ENCODE data around the gene BBS10.
A peak's percentile ranks its signal among the peaks of the same experiment; 100 is the strongest.
"Not testable (repeated sequence)": the region's sequence is repeated elsewhere in the genome, so short reads cannot be mapped to it uniquely, and the experiment has no call there.

BBS10 gene

DNA sequence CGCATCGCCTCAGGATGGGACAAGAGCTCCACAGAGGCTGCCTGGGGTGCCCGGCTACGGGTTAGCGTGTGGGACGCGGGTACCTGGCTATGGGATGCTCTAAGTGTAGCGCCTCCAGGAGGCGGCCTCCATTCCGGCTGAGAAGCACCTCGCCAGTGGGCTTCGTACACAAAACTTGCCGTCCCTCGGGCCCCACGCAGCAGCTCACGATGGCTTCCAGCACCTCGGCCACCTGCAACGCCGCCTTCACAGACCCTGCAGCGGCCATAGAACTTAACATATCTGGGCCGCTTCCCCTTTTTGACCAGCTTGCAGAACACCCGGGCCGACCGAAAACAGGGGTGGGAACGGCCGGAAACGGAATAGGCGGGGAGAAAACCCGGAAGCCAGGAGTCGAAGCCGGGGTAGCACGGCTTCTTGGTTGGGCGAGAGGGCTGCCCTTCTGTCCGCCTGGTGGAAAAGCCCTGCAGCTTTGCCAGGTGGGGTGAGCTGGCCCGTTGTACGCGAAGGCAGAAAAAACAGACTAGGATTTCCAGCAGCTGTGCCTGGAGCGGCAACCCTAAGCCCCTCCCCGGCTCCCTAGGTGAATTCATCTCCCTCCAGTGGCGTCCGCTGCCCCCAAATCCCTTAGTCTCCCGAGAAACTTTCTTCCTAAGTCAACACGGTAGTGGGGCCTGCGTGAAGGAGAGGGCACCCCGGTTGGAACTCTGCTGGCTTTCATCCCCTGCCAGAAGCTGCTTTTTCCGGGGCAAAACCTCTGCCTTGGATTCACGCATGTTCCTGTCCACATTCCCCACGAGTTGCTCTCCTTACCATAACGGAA lies at the start of gene BBS10:
BBS10 (minus strand) TSS at position 337 of the 823 bp plus-strand sequence; CDS start at position 280, 57 bp downstream.
- peak; percentile 74 to 81 for DNase-seq

DNA sequence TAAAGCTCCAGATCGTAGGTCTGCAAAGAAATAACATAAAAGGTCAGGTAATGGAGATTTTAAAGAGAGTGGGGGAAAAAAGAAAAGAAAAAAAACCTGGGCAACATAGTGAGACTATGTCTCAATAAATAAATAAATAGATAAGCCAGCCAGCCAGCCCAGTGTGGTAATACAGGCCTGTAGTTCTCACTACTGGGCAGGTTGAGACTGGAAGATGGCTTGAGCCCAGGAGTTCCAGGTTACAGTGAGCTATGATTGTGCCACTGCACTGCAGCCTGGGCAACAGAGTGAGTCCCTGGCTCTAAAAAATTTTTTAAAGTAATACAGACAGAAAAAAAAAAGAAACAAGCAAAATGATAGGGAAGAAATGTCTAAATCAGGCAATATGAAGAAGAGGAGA lies 43.2 kb upstream of the BBS10 start:
- DNase-seq = no peak

DNA sequence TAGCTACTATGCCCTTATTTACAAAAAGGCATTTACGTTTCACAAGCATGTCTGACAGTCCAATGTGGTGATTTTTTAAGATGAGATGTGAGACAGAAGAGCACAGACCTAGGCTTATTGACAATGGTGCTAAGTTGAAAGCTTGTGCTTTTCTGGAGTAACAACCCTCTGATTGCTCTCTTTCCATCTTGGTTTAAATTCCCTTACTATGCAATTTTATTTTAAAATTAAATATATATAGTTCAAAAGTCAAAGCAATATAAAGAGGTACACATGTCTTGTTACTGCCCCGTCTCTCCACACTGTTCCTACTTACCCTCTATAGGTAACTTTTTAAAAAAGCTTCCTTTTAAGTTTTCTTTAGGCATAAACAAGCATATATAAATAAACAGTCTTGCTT lies 39.4 kb upstream of the BBS10 start:
- DNase-seq = no peak

DNA sequence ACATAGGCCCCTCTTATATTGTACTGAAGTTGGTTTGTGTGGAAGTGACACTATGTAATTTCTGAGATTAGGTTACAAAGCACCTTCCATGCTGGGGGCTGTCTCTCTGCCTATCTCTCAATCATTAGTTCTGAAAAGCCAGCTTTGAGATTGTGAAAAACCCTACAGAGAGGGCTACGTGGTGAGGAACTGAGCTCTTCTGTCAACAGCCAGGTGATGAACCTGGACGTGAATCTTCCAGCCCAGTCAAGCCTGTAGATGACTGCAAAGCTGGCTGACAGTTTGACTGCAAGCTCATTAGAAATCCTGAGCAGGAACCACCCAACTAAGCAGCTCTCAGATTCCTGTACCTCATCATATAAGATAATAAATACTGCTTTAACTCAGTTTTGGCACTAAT lies 36.3 kb upstream of the BBS10 start:
- DNase-seq = no peak

DNA sequence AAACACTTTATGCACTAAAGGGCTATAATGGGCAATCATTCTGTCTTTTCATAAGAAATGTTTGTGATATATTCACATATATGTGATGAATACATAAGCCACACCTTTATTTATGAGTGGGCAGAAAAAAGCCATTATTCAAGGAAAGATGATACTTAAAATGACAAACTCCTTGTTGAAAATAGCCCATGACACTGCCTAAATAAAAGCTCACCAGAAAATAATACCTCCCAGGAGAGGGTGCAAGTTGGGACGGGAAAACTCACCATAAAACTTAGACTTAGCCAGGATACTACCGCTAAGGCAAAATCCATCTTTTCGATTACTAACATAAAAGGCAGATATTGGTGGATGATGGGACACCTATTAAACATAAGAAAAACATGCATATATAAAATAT lies 35.8 kb upstream of the BBS10 start:
- no peak for DNase-seq

DNA sequence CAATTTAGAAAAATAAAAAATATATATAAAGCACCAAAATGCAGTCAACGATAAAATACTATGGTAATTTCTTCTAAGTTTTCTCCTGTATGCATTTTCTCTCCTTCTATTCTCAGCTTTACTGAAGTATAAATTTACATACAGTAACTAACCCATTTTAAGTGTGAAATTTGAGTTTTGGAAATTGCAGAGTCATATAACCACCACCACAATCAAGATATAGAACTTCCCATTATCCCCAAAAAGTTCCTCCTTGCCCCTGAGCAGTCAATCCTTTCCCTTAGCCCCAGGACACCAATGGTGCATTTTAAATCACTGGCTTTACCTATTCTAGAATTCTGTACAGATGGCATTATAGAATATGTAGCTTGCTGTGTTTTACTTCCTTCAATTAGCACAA lies 31.0 kb upstream of the BBS10 start:
- no peak for DNase-seq

DNA sequence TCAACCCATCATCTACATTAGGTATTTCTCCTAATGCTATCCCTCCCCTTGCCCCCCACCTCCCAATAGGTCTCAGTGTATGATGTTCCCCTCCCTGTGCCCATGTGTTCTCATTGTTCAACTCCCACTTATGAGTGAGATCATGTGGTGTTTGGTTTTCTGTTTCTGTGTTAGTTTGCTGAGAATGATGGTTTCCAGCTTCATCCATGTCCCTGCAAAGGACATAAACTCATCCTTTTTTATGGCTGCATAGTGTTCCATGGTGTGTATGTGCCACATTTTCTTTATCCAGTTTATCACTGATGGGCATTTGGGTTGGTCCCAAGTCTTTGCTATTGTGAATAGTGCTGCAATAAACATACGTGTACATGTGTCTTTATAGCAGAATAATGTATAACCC lies 28.7 kb upstream of the BBS10 start:
- not testable (repeated sequence) for DNase-seq

DNA sequence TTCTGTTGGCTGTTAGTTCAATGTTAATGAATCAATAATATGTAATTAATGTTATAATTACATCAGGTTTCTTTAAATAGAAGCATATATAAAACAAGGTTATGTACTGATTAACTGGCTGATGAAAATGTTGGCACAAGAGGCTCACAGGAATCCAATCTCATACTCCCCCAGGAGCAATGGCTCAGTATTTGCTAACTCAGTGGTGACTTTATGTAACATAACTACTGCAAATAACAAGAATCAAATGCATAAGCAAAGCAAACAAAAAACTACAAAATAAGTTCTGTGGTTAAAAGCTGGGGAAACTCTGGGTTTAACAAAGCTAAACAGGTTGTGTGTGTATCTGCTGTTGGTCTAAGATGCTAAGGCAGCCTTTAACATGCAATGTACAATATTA lies 27.7 kb upstream of the BBS10 start:
- no peak for DNase-seq

DNA sequence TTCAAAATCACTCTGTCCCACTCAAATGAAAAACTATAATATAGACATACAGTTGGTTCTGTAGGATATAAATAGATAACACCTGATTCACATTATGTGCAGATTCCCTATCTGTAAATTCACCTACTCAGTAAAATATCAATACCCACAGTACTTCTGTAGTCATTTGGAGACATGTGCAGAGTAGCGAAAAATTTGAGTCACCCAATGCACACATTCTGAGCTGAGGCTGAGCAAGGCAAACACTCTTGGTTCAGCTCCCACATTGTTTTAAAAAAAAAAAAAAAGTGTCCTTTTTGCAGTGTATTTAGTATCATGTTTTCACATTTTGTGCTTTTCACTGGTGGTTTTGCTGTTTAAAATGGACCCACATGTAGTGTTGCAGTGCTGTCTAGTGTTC lies 27.3 kb upstream of the BBS10 start:
- DNase-seq = no peak

DNA sequence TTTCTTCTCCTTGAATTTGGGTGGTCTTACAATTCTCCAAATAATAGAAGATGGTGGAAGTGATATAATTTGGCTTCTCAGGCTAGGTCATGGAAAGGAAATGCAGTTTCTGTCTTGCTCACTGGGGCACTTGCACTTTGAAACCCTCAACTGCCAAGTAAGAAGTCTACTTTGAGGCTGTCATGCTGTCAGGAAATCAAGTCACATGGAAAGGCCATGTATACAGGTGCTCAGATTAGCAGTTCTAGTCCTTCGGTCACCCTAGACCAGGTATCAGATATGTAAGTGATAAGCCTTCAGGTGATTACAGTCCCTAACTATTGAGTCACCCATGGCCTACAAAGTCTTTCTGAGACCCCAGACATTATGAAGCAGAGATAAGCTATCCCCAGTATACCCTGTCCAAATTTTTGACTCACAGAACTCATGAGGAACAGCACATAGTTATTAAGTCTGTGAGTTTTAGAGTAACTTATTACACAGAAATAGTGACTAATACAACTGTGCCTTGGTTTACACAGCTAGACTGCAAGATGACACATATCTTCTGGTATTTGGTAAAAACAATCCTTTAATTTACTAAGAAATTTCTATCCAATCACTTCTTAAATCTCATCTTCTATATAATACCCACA lies 26.3 kb upstream of the BBS10 start:
- no peak for DNase-seq

DNA sequence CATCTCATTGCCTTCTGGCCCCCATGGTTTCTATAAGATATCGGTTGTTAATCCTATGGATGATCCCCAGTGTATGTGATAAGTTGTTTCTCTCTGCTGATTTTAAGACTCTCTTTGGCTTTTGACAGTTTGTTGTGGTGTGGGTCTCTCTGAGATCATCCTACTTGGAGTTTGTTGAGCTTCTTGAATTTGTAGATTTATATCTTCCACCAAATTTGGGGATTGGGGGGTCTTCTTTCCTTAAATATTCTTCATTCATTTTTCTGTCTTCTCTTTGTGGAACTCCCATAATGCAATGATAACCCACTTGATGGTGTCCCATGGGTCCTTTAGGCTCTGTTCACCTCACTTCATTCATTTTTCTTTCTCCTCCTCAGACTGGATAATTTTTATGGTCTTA lies 20.0 kb upstream of the BBS10 start:
- no peak for DNase-seq

DNA sequence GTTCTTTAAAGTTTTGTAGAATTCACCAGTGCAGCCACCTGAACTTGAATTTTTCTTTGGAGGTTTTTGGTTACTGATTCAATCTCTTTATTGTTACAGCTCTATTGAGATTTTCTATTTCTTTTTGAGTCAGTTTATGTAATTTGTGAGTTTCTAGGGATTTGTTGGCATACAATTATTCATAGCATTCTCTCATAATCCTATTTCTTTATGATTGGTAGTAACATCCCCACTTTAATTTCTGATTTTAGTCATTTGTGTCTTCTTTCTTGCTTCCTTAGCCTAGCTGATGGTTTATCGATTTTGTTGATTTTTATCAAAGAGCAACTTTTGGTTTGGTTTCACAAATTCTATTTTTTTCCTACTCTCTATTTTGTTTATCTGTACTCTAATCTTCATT lies 17.9 kb upstream of the BBS10 start:
- DNase-seq = no peak

DNA sequence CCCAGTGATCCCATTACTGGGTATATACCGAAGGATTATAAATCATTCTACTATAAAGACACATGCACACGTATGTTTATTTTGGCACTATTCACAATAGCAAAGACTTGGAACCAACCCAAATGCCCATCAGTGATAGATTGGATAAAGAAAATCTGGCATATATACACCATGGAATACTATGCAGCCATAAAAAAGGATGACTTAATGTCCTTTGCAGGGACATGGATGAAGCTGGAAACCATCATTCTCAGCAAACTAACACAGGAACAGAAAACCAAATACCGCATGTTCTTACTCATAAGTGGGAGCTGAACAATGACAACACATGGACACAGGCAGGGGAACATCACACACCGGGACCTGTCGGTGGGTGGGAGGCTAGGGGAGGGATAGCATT lies 15.9 kb upstream of the BBS10 start:
- not testable (repeated sequence) for DNase-seq

DNA sequence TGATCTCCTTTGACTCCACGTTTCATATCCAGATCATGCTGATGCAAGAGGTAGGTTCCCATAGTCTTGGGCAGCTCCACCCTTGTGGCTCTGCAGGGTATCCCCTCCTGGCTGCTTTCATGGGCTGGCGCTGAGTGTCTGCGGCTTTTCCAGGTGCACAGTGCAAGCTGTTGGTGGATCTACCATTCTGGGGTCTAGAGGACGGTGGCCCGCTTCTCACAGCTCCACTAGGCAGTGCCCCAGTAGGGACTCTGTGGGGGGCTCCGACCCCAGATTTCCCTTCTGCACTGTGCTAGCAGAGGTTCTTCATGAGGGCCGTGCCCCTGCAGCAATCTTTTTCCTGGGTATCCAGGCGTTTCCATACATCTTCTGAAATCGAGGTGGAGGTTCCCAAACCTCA lies 12.1 kb upstream of the BBS10 start:
- no peak for DNase-seq

DNA sequence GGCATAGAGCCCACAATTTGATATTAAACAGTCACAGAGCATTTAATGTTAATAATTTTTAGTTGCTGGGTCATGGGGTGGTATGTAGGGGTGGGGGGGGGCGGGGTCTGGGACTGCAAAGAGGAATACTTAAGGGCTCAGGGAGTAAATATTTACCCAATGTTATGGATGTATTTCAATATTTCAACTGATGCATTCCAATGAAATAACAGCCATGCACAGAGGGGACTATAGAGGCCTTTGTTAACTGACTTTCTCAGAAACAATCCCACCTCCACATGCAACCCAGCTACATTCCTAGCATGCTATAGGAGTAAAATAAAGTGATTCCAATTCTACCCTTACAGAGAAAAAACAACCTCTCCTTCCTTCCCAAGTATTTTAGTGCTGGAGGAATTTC lies 7.9 kb upstream of the BBS10 start:
- DNase-seq = no peak

DNA sequence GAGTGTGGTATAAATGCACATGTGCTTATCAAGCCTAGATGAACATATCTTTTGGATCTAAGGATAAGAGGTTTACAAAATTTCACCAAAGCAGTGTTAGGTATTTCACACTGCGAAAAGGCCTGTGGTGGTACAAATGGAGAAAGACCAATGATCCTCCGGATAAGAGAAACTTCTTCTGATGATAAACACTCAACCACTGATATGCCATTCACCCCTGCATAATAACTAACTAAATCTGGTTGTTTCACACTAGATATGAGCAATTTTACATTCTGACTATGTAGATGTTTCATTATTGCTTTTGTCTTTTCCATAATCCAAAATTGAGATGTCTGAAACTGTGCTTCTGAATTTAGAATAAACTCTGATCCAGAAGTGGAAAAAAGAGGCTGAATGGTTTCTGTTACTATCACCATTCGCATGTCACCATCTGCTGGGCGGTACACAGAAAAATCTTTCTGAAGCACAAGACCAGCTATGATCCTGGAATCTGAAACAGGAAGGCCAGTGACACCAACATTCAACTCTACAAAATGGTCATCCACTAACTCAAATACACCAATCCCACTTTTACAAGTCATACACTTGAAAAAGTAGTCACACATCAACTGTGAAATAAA lies 1.3 kb downstream of the BBS10 start:
- peak in 1 of 2 donors; percentile 23 for DNase-seq

DNA sequence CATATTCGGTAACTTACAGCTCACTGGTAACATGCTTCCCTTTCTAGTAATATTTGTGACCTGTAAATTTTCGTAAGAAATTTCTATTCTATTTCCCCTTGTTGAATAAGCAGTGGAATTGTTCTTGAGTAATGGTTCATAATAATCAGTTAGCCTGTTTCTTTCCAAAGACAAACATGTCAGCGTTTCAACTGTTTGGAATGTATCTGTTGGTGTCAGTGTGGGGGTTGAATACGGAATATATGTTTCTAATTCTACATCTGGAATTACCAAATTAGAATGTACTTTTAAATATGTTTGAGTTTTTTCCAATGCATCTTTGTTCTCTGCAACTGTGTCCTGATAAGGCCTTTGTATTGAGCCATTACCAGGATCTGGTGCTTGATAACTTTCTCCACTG lies 2.0 kb downstream of the BBS10 start:
- DNase-seq = no peak

DNA sequence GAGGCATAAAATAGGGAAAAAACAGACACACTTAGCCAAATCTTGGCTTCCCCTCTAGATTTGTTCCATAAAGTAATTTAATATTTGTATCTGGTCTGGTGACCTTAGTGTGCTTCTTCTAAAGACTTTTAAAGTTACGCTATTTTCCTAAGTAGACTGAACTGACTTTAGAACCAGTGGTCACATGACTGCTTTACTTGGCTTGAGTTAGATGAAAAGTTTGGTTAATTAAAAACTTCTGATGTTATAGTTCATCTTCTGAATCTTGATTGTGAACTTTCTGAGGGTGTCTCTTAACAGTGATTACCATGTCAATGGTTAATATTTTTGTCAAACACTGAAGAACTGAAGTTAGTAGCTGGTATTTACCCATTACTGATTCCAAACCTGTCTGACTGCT lies 2.6 kb downstream of the BBS10 start:
- DNase-seq = no peak

DNA sequence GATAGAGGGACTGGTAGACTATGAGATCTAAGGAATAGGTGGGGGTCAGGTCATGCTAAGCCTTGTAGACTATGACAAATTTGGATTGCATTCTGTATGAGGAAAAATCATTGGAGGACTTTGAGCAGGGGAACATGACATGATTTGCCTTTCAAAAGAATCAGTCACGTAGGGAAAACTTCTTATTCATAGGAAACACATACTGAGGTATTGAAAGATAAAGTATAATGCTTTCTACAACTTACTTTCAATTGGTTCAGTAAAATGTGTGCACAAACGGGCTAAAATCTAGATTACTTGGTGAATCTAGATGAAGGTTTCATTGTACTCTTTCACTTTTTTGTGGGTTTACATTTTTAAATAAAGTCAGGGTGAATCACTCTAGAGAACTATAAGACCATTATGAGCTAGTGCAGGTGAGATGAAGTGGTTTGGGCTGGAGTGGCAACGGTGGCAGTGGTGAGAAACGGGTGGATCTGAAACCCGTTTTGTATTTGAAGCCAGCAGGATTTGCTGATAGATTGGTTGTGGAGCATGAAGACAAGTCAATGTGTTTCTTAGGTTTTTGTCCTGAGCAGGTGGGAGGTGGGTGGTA lies 6.7 kb downstream of the BBS10 start:
- DNase-seq = no peak

DNA sequence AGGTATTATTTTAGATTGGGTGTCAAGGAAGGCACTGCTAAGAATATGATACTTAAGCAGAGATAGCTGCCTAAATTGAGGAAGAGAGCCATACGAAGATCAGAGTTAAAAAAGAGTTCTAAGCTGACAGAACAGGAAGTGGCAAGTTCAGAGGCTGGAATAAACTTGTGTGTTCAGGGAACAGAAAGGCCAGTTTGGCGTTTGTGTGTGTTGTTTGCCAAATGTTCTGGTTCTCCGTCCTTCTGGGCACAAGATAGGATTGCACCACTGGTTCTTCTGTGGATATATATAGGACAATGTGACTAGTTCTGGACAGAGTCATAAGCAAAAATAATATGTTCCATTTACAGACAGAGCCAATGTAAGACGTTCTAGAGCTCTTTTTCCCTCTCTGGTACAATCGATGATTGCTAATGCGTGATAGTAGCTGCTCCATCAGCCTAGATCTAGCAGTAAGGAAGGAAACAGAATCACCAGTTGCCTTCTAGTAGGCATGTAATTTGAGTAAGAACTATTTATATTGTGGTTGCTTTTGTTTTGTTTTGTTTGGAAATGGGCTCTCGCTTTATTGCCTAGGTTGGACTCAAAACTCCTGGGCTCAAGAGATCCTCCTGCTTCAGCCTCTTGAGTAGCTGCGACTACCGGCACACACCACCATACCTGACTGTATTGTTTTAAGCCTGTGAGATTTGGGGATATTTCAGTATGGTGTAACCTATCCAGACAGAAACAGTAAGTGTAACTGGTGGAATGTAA lies 7.4 kb downstream of the BBS10 start:
- no peak for DNase-seq

DNA sequence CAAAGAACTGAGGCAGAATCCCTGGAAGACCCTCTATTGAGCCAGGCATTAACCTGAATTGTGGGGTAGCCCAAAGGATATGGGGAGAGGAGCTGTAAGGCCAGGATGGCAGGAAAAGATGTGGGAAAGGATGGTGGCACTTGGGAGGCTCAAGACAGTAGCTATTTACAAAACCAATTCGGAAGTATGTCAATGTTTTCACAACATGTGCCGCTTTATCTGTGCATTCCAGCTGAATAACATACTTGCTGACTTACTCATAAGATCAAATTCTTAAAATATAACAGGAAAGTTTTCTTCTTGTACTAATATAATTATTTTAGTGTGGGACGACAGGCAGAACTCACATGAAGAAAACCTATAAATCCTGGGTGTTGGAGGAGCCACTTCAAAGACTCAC lies 10.6 kb downstream of the BBS10 start:
- no peak for DNase-seq

DNA sequence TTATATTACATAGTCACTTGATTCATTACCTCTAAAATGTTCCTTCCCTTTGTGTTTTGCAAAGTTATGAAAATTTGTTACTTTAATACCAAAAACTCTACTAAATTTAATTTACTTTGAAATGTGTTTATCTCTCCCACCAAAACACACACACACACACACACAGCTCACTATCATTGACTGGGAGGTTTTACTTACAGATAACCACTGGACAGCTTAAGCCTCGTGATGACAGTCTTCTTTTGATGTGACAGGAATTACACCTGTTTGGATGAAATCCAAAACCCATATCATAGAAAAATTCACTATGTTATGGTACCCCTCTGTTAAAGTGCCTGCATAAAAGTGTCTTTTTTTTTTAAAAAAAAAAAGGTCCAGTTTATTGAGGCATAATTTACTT lies 15.6 kb downstream of the BBS10 start:
- no peak for DNase-seq

DNA sequence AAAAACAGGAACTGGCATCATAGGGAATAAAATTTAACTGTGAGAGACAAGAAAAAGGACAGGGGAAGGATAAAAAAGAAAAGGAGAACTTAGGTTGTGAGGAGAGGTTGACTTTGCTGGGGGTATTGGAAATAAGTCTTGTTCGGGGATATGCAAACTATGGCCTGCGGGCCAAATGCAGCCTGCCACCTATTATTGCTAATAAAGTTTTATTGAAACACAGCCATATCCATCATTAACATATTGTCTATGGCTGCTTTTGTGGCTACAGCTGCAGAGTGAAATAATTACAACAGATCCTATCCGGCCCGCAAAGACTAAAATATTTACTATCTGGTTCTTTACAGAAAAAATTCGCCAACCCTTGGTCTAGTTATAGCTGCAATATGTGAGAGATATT lies 18.6 kb downstream of the BBS10 start:
- DNase-seq = no peak

Data from stimulated activated CD4-positive, alpha-beta T cell treated with anti-CD3 and anti-CD28 coated beads, Interleukin-2, amount 100 ng/mL, for 48 hours (primary cell).